HL-60 (cell line): Measurements from ENCODE around the gene HEXD.

Experiments
- DNase-seq, 2 experiments: peaks; one replicate each; pipeline ENCODE4 v3.0.0-alpha.2; 2010 to 2020; ENCODE audit warnings: low read depth in 1 of 2, low spot score in 1 of 2
- H3K27ac ChIP-seq: fragments of 250-450 bp; sonication (Bioruptor Pico); replicated peaks from 2 replicates; pipeline ENCODE4 v1.5.1; 2020; ENCODE audit warnings: mild to moderate bottlenecking, moderate library complexity
- H3K27me3 ChIP-seq: fragments of 250-450 bp; sonication (Bioruptor Pico); 2 replicates; pipeline ENCODE4 v1.5.1; 2021; ENCODE audit warnings: mild to moderate bottlenecking, moderate library complexity; ENCODE audit not compliant: insufficient read depth, poor library complexity, severe bottlenecking
- H3K4me3 ChIP-seq: replicated peaks from 2 replicates; pipeline ENCODE4 v1.5.1; 2011; ENCODE audit warnings: mild to moderate bottlenecking, control low read depth, low read length; ENCODE audit not compliant: insufficient read depth
- CTCF ChIP-seq: IDR thresholded peaks from one replicate; pipeline ENCODE4 v1.5.1; 2011; ENCODE audit warnings: low read length, control low read depth, inconsistent platforms; ENCODE audit not compliant: insufficient read depth
- GABPA ChIP-seq: IDR thresholded peaks from 2 replicates; pipeline ENCODE4 v1.6.1; 2012; ENCODE audit warnings: low read depth
- POLR2AphosphoS5 ChIP-seq: IDR thresholded peaks from 2 replicates; pipeline ENCODE4 v1.6.1; 2012; ENCODE audit warnings: low read depth
- REST ChIP-seq: IDR thresholded peaks from 2 replicates; pipeline ENCODE4 v1.6.1; 2012; ENCODE audit warnings: low read depth; ENCODE audit not compliant: insufficient replicate concordance
- SPI1 ChIP-seq: IDR thresholded peaks from 2 replicates; pipeline ENCODE4 v1.6.1; 2012; ENCODE audit warnings: low read depth, mild to moderate bottlenecking, borderline replicate concordance

Gene HEXD

GRCh38 chr17:82491533-82491932, 73.4 kb downstream of the HEXD start:
- no peak for TF ChIP-seq SPI1
- no peak for TF ChIP-seq CTCF
- no peak for TF ChIP-seq REST
- no peak for TF ChIP-seq GABPA
- no peak for TF ChIP-seq POLR2AphosphoS5
- no peak for DNase-seq
- H3K4me3 ChIP-seq, result no peak overlapping the region
- no peak overlapping the region for H3K27ac ChIP-seq
- H3K27me3 ChIP-seq, result no peaks in the 10 kb centered on the region
